ENCODE data around the gene DUSP18.
A peak's percentile ranks its signal among the peaks of the same experiment; 100 is the strongest.

DUSP18 gene

DNA sequence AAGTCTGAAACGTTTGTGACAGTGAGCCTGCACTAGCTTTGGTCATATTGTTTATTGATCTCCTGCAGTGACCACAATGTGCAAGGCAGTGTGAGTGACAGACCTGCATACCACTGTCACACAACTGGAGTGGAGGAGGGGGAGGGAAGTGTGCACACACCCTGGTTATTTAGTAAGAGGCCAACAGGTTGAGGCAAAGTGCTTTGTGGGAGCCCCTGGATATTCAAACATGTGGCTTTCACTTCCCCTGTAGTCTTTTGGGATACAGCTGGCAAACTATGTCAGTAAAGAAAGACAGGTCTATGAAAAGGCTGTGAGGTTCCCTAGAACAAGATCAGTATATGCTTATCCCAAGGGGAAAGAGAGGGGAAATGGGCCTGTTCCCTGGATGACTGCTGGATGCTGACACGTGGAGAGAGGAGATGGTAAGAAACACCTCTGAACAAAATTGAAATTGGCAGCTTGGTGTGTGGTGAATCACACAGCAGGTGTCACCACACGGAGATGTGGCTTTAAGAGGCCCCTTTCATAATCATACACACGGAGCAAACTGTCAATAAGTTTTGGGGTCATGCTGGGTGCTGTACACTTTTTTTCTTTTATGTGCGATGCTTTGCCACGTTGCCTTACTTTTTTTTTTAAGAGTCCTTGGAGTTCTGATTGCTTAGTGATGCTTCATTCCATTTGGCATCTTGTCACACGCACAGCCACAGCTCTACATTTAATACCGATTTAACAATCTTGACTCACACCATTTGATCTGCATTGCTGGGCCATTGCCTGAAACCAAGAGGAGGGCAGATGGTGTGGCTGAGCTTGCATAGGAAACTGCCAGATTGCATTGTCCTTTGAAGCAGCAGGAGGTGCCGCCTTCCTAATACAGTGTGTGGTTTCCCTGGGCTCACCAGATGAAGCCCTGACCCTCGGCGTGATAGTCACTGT lies 38.3 kb upstream of the DUSP18 start:
- no peaks in the 10 kb centered on the region for H4K20me1 ChIP-seq (ENCODE audit: insufficient read depth)
- peak overlapping the region; percentile 75 for H3K9ac ChIP-seq
- no peaks in the 10 kb centered on the region for H3K36me3 ChIP-seq (ENCODE audit: insufficient read depth)
- peak overlapping the region; percentile 21; the same call in 1 of the 2 replicates for H2AFZ ChIP-seq (ENCODE audit: low read depth)
- peaks cover 85% of the 10 kb centered on the region for H3K4me1 ChIP-seq (ENCODE audit: low read depth, poor library complexity, severe bottlenecking)
- H3K79me2 ChIP-seq (ENCODE audit: insufficient read depth, low read depth) = peaks cover 26% of the 10 kb centered on the region
- H3K27ac ChIP-seq = peak overlapping the region; percentile 99
- no peaks in the 10 kb centered on the region for H3K27me3 ChIP-seq (ENCODE audit: insufficient read depth, low read depth)
- 0 out of 2 replicates have a peak, but pooled peaks have one; percentile 3 for TF ChIP-seq CTCF (conservative IDR thresholded peaks at IDR 0.05; ENCODE audit: low read depth, low read length)
- no peak overlapping the region for H3K4me3 ChIP-seq (IDR thresholded peaks at IDR 0.05; ENCODE audit: insufficient read depth, low read depth, low read length)
- H3K4me2 ChIP-seq = peak overlapping the region; percentile 98

GRCh38 chr22:30704978-30705377 lies 37.3 kb upstream of the DUSP18 start:
- no peak for TF ChIP-seq CTCF (conservative IDR thresholded peaks at IDR 0.05; ENCODE audit: low read depth, low read length)
- Histone ChIP-seq H3K27ac (peak overlapping the region; percentile 99), H3K79me2 (ENCODE audit: insufficient read depth, low read depth) (peaks cover 18% of the 10 kb centered on the region; the same call in 1 of the 2 replicates), H3K27me3 (ENCODE audit: insufficient read depth, low read depth) (no peaks in the 10 kb centered on the region), H3K4me2 (peak overlapping the region; percentile 98), H2AFZ (ENCODE audit: low read depth) (peak overlapping the region; percentile 21; the same call in 1 of the 2 replicates), H3K9ac (peak overlapping the region; percentile 75), H3K4me3 (IDR thresholded peaks at IDR 0.05; ENCODE audit: insufficient read depth, low read depth, low read length) (no peak overlapping the region), H3K4me1 (ENCODE audit: low read depth, poor library complexity, severe bottlenecking) (peaks cover 90% of the 10 kb centered on the region), H3K36me3 (ENCODE audit: insufficient read depth) (no peaks in the 10 kb centered on the region), H4K20me1 (ENCODE audit: insufficient read depth) (no peaks in the 10 kb centered on the region)

GRCh38 chr22:30702856-30703255 lies 35.2 kb upstream of the DUSP18 start:
- no peaks in the 10 kb centered on the region for H3K27me3 ChIP-seq (ENCODE audit: insufficient read depth, low read depth)
- peaks cover 18% of the 10 kb centered on the region; the same call in 1 of the 2 replicates for H3K79me2 ChIP-seq (ENCODE audit: insufficient read depth, low read depth)
- peaks cover 76% of the 10 kb centered on the region for H3K4me1 ChIP-seq (ENCODE audit: low read depth, poor library complexity, severe bottlenecking)
- no peak overlapping the region; the same call in 1 of the 2 replicates for H3K27ac ChIP-seq
- no peak overlapping the region for H3K9ac ChIP-seq
- H3K4me3 ChIP-seq (IDR thresholded peaks at IDR 0.05; ENCODE audit: insufficient read depth, low read depth, low read length) = no peak overlapping the region
- no peak for TF ChIP-seq CTCF (conservative IDR thresholded peaks at IDR 0.05; ENCODE audit: low read depth, low read length)
- 0 out of 2 replicates have a peak overlapping the region, but pooled peaks have one; percentile 10 for H3K4me2 ChIP-seq
- H4K20me1 ChIP-seq (ENCODE audit: insufficient read depth) = no peaks in the 10 kb centered on the region
- H2AFZ ChIP-seq (ENCODE audit: low read depth) = no peak overlapping the region
- no peaks in the 10 kb centered on the region for H3K36me3 ChIP-seq (ENCODE audit: insufficient read depth)

GRCh38 chr22:30701872-30702271 lies 34.2 kb upstream of the DUSP18 start:
- no peak for TF ChIP-seq CTCF (conservative IDR thresholded peaks at IDR 0.05; ENCODE audit: low read depth, low read length)
- no peaks in the 10 kb centered on the region for H3K27me3 ChIP-seq (ENCODE audit: insufficient read depth, low read depth)
- H3K4me1 ChIP-seq (ENCODE audit: low read depth, poor library complexity, severe bottlenecking) = peaks cover 76% of the 10 kb centered on the region
- H3K27ac ChIP-seq = no peak overlapping the region
- H3K9ac ChIP-seq = no peak overlapping the region
- no peaks in the 10 kb centered on the region for H3K36me3 ChIP-seq (ENCODE audit: insufficient read depth)
- no peak overlapping the region for H3K4me2 ChIP-seq
- no peak overlapping the region for H3K4me3 ChIP-seq (IDR thresholded peaks at IDR 0.05; ENCODE audit: insufficient read depth, low read depth, low read length)
- H4K20me1 ChIP-seq (ENCODE audit: insufficient read depth) = no peaks in the 10 kb centered on the region
- H3K79me2 ChIP-seq (ENCODE audit: insufficient read depth, low read depth) = peaks cover 24% of the 10 kb centered on the region; the same call in 1 of the 2 replicates
- no peak overlapping the region for H2AFZ ChIP-seq (ENCODE audit: low read depth)

Data from KMS-11 (cell line).